ENCODE measurements around the gene L1CAM.

GRCh38 chrX:153882557-153882956 lies 3.4 kb downstream of the L1CAM start:
- TF ChIP-seq TAF1 (IDR thresholded peaks at IDR 0.05; ENCODE audit: borderline replicate concordance, insufficient read depth, low read length) (no peak), POLR2AphosphoS5 (IDR thresholded peaks at IDR 0.05; ENCODE audit: low read depth, low read length) (no peak), FOXP2 (optimal IDR thresholded peaks at IDR 0.05; ENCODE audit: borderline replicate concordance, extremely low read depth, extremely low read length, insufficient read depth) (no peak)
